HCT116 (cell line): Measurements from ENCODE around the gene STAT2. TPM values are rescaled to one million over a fixed set of nuclear protein-coding genes. Genes with fewer than 3 reads are reported as not detected.
"Not testable (repeated sequence)": the region's sequence is repeated elsewhere in the genome, so short reads cannot be mapped to it uniquely, and the experiment has no call there.

Source experiments
- ATAC-seq: fragments of 200-7000 bp; cut with Tn5 transposase; 2 replicates; pipeline ENCODE4 v1.9.1; 2020; ENCODE audit warnings: mild to moderate bottlenecking, moderate library complexity
- BruUV-seq: library from RNA; stranded (reverse); fragments of 400-500 nt; replicated peaks from 2 replicates; lab custom pipeline; 2021; lab: Mats Ljungman, UMichigan
- CTCF ChIA-PET: fragments of 300-600 bp; sonication (Branson Sonifier 250); formaldehyde crosslinking; loops from one replicate; lab custom pipeline; 2021; ENCODE audit warnings: antibody characterized with exemption; lab: Charles Lee
- POLR2A ChIA-PET: fragments of 300-600, 350-600 bp; sonication (Branson Sonifier 250); formaldehyde crosslinking; loops from one replicate; lab custom pipeline; 2021; ENCODE audit warnings: antibody characterized with exemption; lab: Charles Lee
- RAD21 ChIA-PET, 2 experiments: fragments of 300-600 bp; sonication (Branson Sonifier 250); formaldehyde crosslinking; loops; one replicate each; lab custom pipeline; 2023; ENCODE audit warnings: low total read pairs in 2 of 2; ENCODE audit not compliant: uncharacterized antibody in 2 of 2, unreplicated experiment in 2 of 2, low non-redundant PET in 1 of 2; lab: Charles Lee
- DNase-seq: peaks from one replicate; pipeline ENCODE4 v3.0.0-alpha.2; 2010; ENCODE audit warnings: low read depth, low spot score
- H2AFZ ChIP-seq: fragments of 200-600 bp; shearing (Covaris generic), sonication (generic); 2 replicates; pipeline ENCODE4 v1.6.1; 2017; ENCODE audit warnings: low read depth, mixed run types, mixed read lengths, antibody characterized with exemption, low read length; ENCODE audit not compliant: poor library complexity, severe bottlenecking
- H3K27ac ChIP-seq: 2 replicates; pipeline ENCODE4 v1.5.1; 2012; ENCODE audit warnings: low read depth, low read length
- H3K27me3 ChIP-seq: fragments of 200-600 bp; sonication (generic); 2 replicates; pipeline ENCODE4 v1.6.1; 2016; ENCODE audit warnings: mixed run types, low read length, mixed read lengths; ENCODE audit not compliant: insufficient read depth
- H3K36me3 ChIP-seq, 2 experiments: fragments of 200-500 bp in 1 of 2; fragments of 200-600 bp in 1 of 2; sonication (Bioruptor generic) in 1 of 2; sonication (generic) in 1 of 2; 2 replicates each; pipeline versions ENCODE4 v1.5.1 to v1.6.1; 2014 to 2016; ENCODE audit warnings: low read length in 2 of 2, inconsistent platforms in 1 of 2, mixed read lengths in 1 of 2, mixed run types in 1 of 2; ENCODE audit not compliant: insufficient read depth in 2 of 2, control insufficient read depth in 1 of 2
- H3K4me1 ChIP-seq, 2 experiments: fragments of 200-600 bp in 1 of 2; sonication (generic) in 1 of 2; 2 replicates each; pipeline versions ENCODE4 v1.5.1 to v1.6.1; 2012 to 2017; ENCODE audit warnings: low read length in 2 of 2, inconsistent platforms in 1 of 2, mild to moderate bottlenecking in 1 of 2, mixed read lengths in 1 of 2, mixed run types in 1 of 2, moderate library complexity in 1 of 2; ENCODE audit not compliant: insufficient read depth in 2 of 2, control insufficient read depth in 1 of 2
- H3K4me2 ChIP-seq: fragments of 200-600 bp; sonication (generic); 2 replicates; pipeline ENCODE4 v1.6.1; 2017; ENCODE audit warnings: mixed run types, low read length, mixed read lengths
- H3K4me3 ChIP-seq, 2 experiments: fragments of 200-600 bp in 1 of 2; sonication (generic) in 1 of 2; replicated peaks in 1 of 2; 2 replicates each; pipeline ENCODE4 v1.5.1; 2011 to 2016; ENCODE audit warnings: low read length in 2 of 2, control low read depth in 1 of 2, low read depth in 1 of 2, mild to moderate bottlenecking in 1 of 2, mixed read lengths in 1 of 2, mixed run types in 1 of 2
- H3K79me2 ChIP-seq: fragments of 200-600 bp; sonication (generic); 2 replicates; pipeline ENCODE4 v1.6.1; 2017; ENCODE audit warnings: mild to moderate bottlenecking, mixed run types, low read length, moderate library complexity, mixed read lengths; ENCODE audit not compliant: insufficient read depth
- H3K9ac ChIP-seq: fragments of 200-600 bp; sonication (generic); 2 replicates; pipeline ENCODE4 v1.6.1; 2016; ENCODE audit warnings: low read length, mixed read lengths
- H3K9me2 ChIP-seq: fragments of 200-600 bp; sonication (generic), shearing (Covaris generic); 2 replicates; pipeline ENCODE4 v1.6.1; 2017; ENCODE audit warnings: mixed run types, mild to moderate bottlenecking, moderate library complexity; ENCODE audit not compliant: insufficient read depth
- H3K9me3 ChIP-seq, 2 experiments: fragments of 200-500 bp in 1 of 2; fragments of 200-600 bp in 1 of 2; sonication (Bioruptor generic) in 1 of 2; sonication (generic) in 1 of 2; 2 replicates each; pipeline ENCODE4 v1.6.1; 2014 to 2017; ENCODE audit warnings: low read length in 2 of 2, mixed read lengths in 2 of 2, inconsistent platforms in 1 of 2, low read depth in 1 of 2, mild to moderate bottlenecking in 1 of 2, mixed run types in 1 of 2, moderate library complexity in 1 of 2; ENCODE audit not compliant: control insufficient read depth in 1 of 2, insufficient read depth in 1 of 2
- H4K20me1 ChIP-seq: fragments of 200-600 bp; sonication (generic), shearing (Covaris generic); 2 replicates; pipeline ENCODE4 v1.6.1; 2017; ENCODE audit warnings: mixed run types, mild to moderate bottlenecking, moderate library complexity; ENCODE audit not compliant: insufficient read depth
- CBX3 ChIP-seq: IDR thresholded peaks from 2 replicates; pipeline ENCODE4 v1.6.1; 2012; ENCODE audit warnings: low read depth
- CEBPB ChIP-seq: IDR thresholded peaks from 2 replicates; pipeline ENCODE4 v1.6.1; 2012; ENCODE audit warnings: low read depth
- ELF1 ChIP-seq: IDR thresholded peaks from 2 replicates; pipeline ENCODE4 v1.6.1; 2012; ENCODE audit warnings: low read depth, borderline replicate concordance
- FOSL1 ChIP-seq: IDR thresholded peaks from 2 replicates; pipeline ENCODE4 v1.6.1; 2012; ENCODE audit warnings: low read depth
- POLR2A ChIP-seq: IDR thresholded peaks from 2 replicates; pipeline ENCODE4 v1.7.0; 2011; ENCODE audit warnings: borderline replicate concordance; ENCODE audit not compliant: insufficient read depth, insufficient read length; ENCODE audit errors: extremely low read depth
- SRF ChIP-seq: IDR thresholded peaks from 2 replicates; pipeline ENCODE4 v1.6.1; 2012; ENCODE audit warnings: low read depth
- intact Hi-C: fragments of 100-400 bp; cut with micrococcal nuclease; formaldehyde crosslinking; loops from 2 replicates; pipeline ENCODE4 v1.10.0; 2022
- total RNA-seq: library from RNA; stranded (reverse); gene quantifications from one replicate; pipeline ENCODE4 v1.2.1, GENCODE V29; 2021; ENCODE audit not compliant: unreplicated experiment
- TF ChIP-seq, protein P1 (sequence below), 3 experiments: fragments of 200-600 bp in 1 of 3; sonication (generic) in 1 of 3; IDR thresholded peaks in 2 of 3; conservative IDR thresholded peaks in 1 of 3; 2 replicates each; pipeline ENCODE4 v1.5.1; 2012 to 2017; ENCODE audit warnings: low read depth in 2 of 3, low read length in 2 of 3, antibody characterized with exemption in 1 of 3, borderline replicate concordance in 1 of 3, control low read depth in 1 of 3, mild to moderate bottlenecking in 1 of 3, mixed read lengths in 1 of 3, mixed run types in 1 of 3, moderate library complexity in 1 of 3; ENCODE audit not compliant: insufficient read depth in 1 of 3

Gene STAT2
- total RNA-seq, 1 experiment from 2014 or later: 53.1 TPM

DNA sequence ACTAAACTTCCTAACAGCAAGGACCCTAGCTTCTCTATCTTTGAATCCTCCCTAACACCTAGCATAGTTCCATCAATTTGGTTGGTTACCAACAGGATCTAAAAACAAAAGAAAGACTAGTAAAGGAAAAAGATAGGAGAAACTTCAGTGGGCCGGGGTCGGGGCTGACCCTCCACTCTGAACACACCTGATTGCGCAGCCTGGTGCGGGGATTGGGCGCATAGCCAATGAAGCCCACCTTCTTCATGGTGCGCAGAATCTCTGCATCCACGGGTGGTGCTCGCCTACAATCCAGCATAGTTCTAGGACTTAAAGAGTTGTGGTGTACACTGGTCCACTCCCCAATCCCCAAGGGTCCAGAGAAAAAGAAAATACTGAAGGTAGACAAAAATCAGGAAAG, 33.8 kb downstream of the STAT2 start:
- H4K20me1 ChIP-seq: no peaks in the 10 kb centered on the region
- H3K36me3 ChIP-seq: peaks cover 10 to 11% of the 10 kb centered on the region in 2 experiments; a peak in 3 of 4 replicates
- ChIA-PET RAD21 (no interaction called here), POLR2A (no interaction called here), CTCF (no interaction called here)
- ATAC-seq: no peak
- no peak overlapping the region for H3K9ac ChIP-seq
- DNase-seq: no peak
- H3K27me3 ChIP-seq: no peaks in the 10 kb centered on the region
- no peaks in the 10 kb centered on the region for H3K9me2 ChIP-seq
- no peak overlapping the region for H3K4me3 ChIP-seq
- H3K4me2 ChIP-seq: no peak overlapping the region
- intact Hi-C loops: no loop called here
- no peak overlapping the region for H3K27ac ChIP-seq
- no peaks in the 10 kb centered on the region for H3K79me2 ChIP-seq
- no peak for TF ChIP-seq SRF
- TF ChIP-seq POLR2A: no peak
- no peak for TF ChIP-seq CEBPB
- TF ChIP-seq, protein P1, sequence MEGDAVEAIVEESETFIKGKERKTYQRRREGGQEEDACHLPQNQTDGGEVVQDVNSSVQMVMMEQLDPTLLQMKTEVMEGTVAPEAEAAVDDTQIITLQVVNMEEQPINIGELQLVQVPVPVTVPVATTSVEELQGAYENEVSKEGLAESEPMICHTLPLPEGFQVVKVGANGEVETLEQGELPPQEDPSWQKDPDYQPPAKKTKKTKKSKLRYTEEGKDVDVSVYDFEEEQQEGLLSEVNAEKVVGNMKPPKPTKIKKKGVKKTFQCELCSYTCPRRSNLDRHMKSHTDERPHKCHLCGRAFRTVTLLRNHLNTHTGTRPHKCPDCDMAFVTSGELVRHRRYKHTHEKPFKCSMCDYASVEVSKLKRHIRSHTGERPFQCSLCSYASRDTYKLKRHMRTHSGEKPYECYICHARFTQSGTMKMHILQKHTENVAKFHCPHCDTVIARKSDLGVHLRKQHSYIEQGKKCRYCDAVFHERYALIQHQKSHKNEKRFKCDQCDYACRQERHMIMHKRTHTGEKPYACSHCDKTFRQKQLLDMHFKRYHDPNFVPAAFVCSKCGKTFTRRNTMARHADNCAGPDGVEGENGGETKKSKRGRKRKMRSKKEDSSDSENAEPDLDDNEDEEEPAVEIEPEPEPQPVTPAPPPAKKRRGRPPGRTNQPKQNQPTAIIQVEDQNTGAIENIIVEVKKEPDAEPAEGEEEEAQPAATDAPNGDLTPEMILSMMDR (IDR thresholded peaks at IDR 0.05 in 2 of 3, conservative IDR thresholded peaks at IDR 0.05 in 1 of 3; ENCODE audit: borderline replicate concordance in 1 of 3, insufficient read depth in 1 of 3, low read depth in 2 of 3, low read length in 2 of 3): no peak
- no TSS peak for BruUV-seq
- peaks cover 2 to 5% of the 10 kb centered on the region in 2 experiments; a peak in 2 of 4 replicates for H3K4me1 ChIP-seq
- H3K9me3 ChIP-seq: no peaks in the 10 kb centered on the region
- no peak overlapping the region for H2AFZ ChIP-seq

DNA sequence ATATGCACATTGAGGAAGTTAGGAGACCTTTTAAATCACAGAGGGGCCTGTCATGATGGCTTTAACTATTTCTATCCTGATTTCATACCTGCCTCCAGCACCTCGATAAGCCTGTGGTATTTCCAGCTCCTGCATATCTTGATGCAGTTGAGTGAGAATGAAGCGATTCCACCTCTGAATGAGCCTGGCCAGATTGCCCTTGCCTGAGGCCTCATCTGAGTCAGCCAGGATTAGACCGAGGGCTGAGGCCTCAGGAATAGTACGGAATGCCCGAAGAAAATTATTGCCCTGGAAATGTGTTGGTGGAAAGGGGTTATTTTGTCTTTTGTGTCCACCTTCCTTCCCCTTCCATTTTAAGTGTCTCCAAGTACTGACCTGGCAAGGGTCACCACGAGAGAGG, 35.7 kb downstream of the STAT2 start:
- H3K9ac ChIP-seq: no peak overlapping the region
- no TSS peak for BruUV-seq
- ATAC-seq (no peak), DNase-seq (no peak)
- intact Hi-C loops: no loop called here
- no peak overlapping the region for H3K4me2 ChIP-seq
- no peaks in the 10 kb centered on the region for H3K9me3 ChIP-seq
- H3K27ac ChIP-seq: no peak overlapping the region
- H3K27me3 ChIP-seq: no peaks in the 10 kb centered on the region
- POLR2A ChIA-PET: interaction anchor here (1.1 kb wide), 1 partner anchor 9 kb away, joined by 4 read pairs; the partner anchor contains the start of gene PAN2
- H3K9me2 ChIP-seq: no peaks in the 10 kb centered on the region
- CTCF ChIA-PET: no interaction called here
- no peak overlapping the region for H3K4me3 ChIP-seq
- H4K20me1 ChIP-seq: no peaks in the 10 kb centered on the region
- no peaks in the 10 kb centered on the region for H3K79me2 ChIP-seq
- TF ChIP-seq CBX3: no peak
- TF ChIP-seq ELF1: no peak
- no peak for TF ChIP-seq FOSL1
- no peak overlapping the region for H2AFZ ChIP-seq
- RAD21 ChIA-PET: no interaction called here
- no peaks in the 10 kb centered on the region for H3K4me1 ChIP-seq
- peaks cover 10 to 13% of the 10 kb centered on the region in 2 experiments; a peak in 3 of 4 replicates for H3K36me3 ChIP-seq

DNA sequence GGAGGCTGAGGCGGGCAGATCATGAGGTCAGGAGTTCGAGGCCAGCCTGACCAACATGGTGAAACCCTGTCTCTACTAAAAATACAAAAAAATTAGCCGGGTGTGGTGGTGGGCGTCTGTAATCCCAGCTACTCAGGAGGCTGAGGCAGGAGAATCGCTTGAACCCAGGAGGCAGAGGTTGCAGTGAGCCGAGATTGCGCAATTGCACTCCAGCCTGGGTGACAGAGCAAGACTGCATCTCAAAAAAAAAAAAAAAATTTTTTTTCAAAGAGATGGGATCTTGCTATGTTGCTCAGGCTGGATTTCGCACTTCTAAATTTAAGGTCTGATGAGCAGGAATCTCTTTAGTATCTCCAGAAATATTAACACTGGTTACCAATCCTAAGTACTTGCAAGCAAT, 38.3 kb downstream of the STAT2 start:
- H4K20me1 ChIP-seq, intact Hi-C loops, H3K4me3 ChIP-seq, POLR2A ChIA-PET, H3K9me2 ChIP-seq, H3K9ac ChIP-seq, H3K4me1 ChIP-seq, H3K27me3 ChIP-seq, H3K9me3 ChIP-seq, CTCF ChIA-PET, H3K79me2 ChIP-seq, ATAC-seq, H3K27ac ChIP-seq, BruUV-seq, DNase-seq, H3K4me2 ChIP-seq, H2AFZ ChIP-seq: not testable (repeated sequence)
- RAD21 ChIA-PET: interaction anchor here in 1 of 2 experiments (0.6 kb wide), 1 partner anchor 25 kb away, joined by 3 read pairs; no protein-coding TSS in a partner anchor
- peaks cover 10 to 14% of the 10 kb centered on the region in 2 experiments; a peak in 3 of 4 replicates for H3K36me3 ChIP-seq
